Spinal cord (tissue), 10 donors: ENCODE measurements around the gene NPM1. TPM values are rescaled to one million over a fixed set of nuclear protein-coding genes. Genes with fewer than 3 reads are reported as not detected.

Experiments
- DNase-seq, 6 donors: peaks; one replicate each; pipeline versions ENCODE4 v3.0.0 to v3.0.0-alpha.2; 2013 to 2015; ENCODE audit warnings: low spot score in 6 of 6, low read depth in 4 of 6
- H3K27ac ChIP-seq: one replicate; pipeline ENCODE4 v1.5.1; 2013; ENCODE audit warnings: low read depth, low read length, control low read depth
- H3K27me3 ChIP-seq: one replicate; pipeline ENCODE4 v1.6.1; 2013; ENCODE audit warnings: low read length; ENCODE audit not compliant: control insufficient read depth, insufficient read depth
- H3K36me3 ChIP-seq: one replicate; pipeline ENCODE4 v1.6.1; 2013; ENCODE audit warnings: low read length; ENCODE audit not compliant: control insufficient read depth, insufficient read depth
- H3K4me1 ChIP-seq: one replicate; pipeline ENCODE4 v1.6.1; 2013; ENCODE audit warnings: low read length; ENCODE audit not compliant: control insufficient read depth, insufficient read depth
- H3K4me3 ChIP-seq: one replicate; pipeline ENCODE4 v1.5.1; 2013; ENCODE audit warnings: low read depth, low read length, control low read depth
- H3K9me3 ChIP-seq: one replicate; pipeline ENCODE4 v1.6.1; 2013; ENCODE audit warnings: low read length; ENCODE audit not compliant: control insufficient read depth, insufficient read depth
- WGBS: methylation state at CpG from one replicate; pipeline ENCODE4 v1.1.5; 2013; ENCODE audit warnings: missing lambda C conversion rate; ENCODE audit not compliant: insufficient coverage; 5-methylcytosine and 5-hydroxymethylcytosine counted together
- polyA plus RNA-seq, 2 donors: library from polyadenylated mRNA; unstranded; fragments of 120-200 nt; gene quantifications; one replicate each; pipeline ENCODE4 v1.2.1, GENCODE V29; 2013; ENCODE audit not compliant: insufficient read length in 2 of 2
- total RNA-seq, 2 donors: library from RNA; depleted of rRNA in 1 of 2; stranded (reverse); fragments of 120-200 nt in 1 of 2; fragments of >200 nt in 1 of 2; gene quantifications; one replicate each; pipeline versions ENCODE4 v1.2.3 to v1.2.4, GENCODE V29; 2013 to 2014
- donor health status: healthy.

The NPM1 gene
- total and polyA plus RNA-seq, 4 donors: 547 to 1,593 (median 729) TPM

DNA sequence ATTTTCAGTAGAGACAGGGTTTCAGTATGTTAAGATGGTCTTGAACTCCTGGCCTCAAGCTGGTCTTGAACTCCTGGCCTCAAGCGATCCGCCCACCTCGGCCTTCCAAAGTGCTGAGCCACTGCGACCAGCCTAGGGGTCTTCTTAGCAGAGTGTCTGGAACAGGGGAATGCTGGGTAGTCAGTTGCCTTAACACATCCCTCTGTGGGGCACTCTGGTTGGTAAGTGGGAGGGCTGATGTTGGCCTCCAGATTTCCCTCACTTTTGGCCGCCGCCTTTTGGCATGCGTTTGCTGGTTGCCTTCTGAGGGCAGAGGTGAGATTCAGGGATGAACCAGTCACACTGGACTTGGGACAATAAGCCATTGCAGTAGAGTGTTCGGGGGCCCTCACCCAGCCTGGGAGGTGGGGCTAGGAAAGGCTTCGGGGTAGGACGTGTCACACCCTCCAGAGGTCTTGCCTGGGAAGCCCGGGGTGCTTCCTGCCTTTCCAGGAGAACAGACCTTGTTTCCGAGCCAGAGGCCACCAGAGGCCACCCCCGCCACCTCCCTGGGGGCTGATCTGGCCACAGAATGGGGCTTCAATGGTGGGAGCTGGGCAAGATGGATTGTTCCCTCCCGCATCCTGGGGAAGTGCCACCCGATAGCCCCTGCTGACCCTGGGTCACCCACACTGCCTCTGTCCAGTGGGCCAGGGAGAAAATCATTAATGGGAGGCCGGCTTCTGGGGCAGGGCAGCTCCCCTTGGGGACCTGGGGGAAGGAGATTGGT, 45.1 kb downstream of the NPM1 start:
- Histone ChIP-seq H3K9me3 (no peaks in the 10 kb centered on the region), H3K36me3 (peaks cover 12% of the 10 kb centered on the region), H3K4me1 (peaks cover 3% of the 10 kb centered on the region), H3K4me3 (no peak overlapping the region), H3K27me3 (no peaks in the 10 kb centered on the region), H3K27ac (no peak overlapping the region)
- WGBS: 78% methylated on average over 13 of the region's 16 CpGs
- no peak for DNase-seq

DNA sequence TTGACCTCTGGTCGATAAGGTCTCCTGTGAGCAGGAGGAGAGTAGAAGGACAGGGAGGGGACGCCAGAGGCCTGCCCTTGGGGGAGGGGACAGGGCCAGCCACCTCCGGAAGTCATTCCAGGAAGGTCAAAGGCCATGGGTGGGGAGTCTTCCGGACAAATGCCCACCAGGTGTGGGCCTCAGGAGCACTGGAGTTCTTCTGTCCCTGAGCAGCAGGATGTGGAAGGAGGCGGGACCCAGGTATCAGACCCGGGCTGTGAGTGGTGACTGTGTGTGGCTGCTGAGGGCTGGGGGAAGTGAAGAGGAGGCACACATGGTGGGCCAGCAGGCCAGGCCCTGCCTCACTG, 45.7 kb downstream of the NPM1 start:
- peaks cover 3% of the 10 kb centered on the region for H3K4me1 ChIP-seq
- peaks cover 12% of the 10 kb centered on the region for H3K36me3 ChIP-seq
- no peak overlapping the region for H3K4me3 ChIP-seq
- no peak for DNase-seq
- no peaks in the 10 kb centered on the region for H3K9me3 ChIP-seq
- WGBS: 44% methylated on average over 6 of the region's 6 CpGs
- H3K27me3 ChIP-seq: no peaks in the 10 kb centered on the region
- H3K27ac ChIP-seq: no peak overlapping the region

- H3K4me3 ChIP-seq: no peak overlapping the region
- no peak for DNase-seq
- peaks cover 12% of the 10 kb centered on the region for H3K36me3 ChIP-seq
- 91% methylated on average over 5 of the region's 5 CpGs for WGBS
- no peaks in the 10 kb centered on the region for H3K9me3 ChIP-seq
- peaks cover 3% of the 10 kb centered on the region for H3K4me1 ChIP-seq
- H3K27me3 ChIP-seq: no peaks in the 10 kb centered on the region
- H3K27ac ChIP-seq: no peak overlapping the region
Measured at GRCh38 chr5:171433982-171434676, 46.5 kb downstream of the NPM1 start.

DNA sequence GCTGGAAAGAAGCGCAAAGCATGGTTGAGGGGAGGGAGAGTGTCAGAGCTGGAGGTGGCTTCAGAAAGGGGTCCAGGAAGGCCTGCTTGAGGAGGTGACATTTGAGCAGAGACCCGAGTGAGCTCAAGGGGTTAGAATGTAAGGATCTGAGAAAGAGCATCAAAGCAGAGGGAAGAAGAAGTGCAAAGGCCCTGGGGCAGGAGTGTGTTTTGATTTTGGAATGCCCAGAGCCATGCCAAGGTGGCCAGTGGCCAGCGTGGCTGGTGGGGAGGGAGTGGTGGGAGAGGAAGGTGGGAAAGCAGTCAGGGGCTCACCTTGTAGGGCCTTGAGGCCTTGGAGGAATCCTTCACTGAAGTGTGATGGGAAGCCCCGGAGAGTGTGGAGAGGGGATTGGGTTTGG, 47.2 kb downstream of the NPM1 start:
- Histone ChIP-seq H3K4me3 (no peak overlapping the region), H3K4me1 (peaks cover 3% of the 10 kb centered on the region), H3K27ac (no peak overlapping the region), H3K9me3 (no peaks in the 10 kb centered on the region), H3K36me3 (peaks cover 12% of the 10 kb centered on the region), H3K27me3 (no peaks in the 10 kb centered on the region)
- WGBS: 98% methylated on average over 4 of the region's 4 CpGs
- no peak for DNase-seq

GRCh38 chr5:171435908-171436307, 48.3 kb downstream of the NPM1 start:
- no peaks in the 10 kb centered on the region for H3K27me3 ChIP-seq
- peaks cover 3% of the 10 kb centered on the region for H3K4me1 ChIP-seq
- DNase-seq: no peak
- WGBS: 96% methylated on average over 19 of the region's 20 CpGs
- no peaks in the 10 kb centered on the region for H3K9me3 ChIP-seq
- no peak overlapping the region for H3K4me3 ChIP-seq
- H3K27ac ChIP-seq: no peak overlapping the region
- H3K36me3 ChIP-seq: peaks cover 12% of the 10 kb centered on the region

DNA sequence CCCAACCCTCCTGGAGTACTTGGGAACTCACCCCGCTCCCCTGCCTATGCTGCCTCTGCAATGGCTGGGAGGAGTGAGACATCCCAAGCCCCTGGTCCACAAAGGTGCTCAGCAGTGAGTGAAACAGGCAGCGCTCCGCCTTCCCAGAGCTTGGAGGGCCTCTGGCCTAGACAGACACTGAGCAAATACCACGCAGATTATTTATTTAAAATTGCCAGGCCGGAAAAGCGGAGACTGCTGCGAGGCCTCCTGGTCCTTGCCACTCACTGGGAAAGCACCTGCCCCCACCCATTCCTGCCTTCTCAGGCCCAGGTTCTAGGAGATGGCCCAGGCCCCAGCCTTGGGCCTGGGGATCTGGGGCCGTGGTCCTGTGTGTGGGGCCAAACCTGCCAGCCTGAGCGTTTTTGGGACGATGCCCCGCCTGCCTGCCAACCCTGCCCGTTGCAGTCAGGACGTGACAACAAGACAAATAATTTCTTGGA, 49.2 kb downstream of the NPM1 start:
- no peaks in the 10 kb centered on the region for H3K27me3 ChIP-seq
- H3K4me3 ChIP-seq: no peak overlapping the region
- DNase-seq: no peak
- 72% methylated on average over 13 of the region's 13 CpGs for WGBS
- peaks cover 12% of the 10 kb centered on the region for H3K36me3 ChIP-seq
- peaks cover 3% of the 10 kb centered on the region for H3K4me1 ChIP-seq
- H3K27ac ChIP-seq: no peak overlapping the region
- H3K9me3 ChIP-seq: no peaks in the 10 kb centered on the region

DNA sequence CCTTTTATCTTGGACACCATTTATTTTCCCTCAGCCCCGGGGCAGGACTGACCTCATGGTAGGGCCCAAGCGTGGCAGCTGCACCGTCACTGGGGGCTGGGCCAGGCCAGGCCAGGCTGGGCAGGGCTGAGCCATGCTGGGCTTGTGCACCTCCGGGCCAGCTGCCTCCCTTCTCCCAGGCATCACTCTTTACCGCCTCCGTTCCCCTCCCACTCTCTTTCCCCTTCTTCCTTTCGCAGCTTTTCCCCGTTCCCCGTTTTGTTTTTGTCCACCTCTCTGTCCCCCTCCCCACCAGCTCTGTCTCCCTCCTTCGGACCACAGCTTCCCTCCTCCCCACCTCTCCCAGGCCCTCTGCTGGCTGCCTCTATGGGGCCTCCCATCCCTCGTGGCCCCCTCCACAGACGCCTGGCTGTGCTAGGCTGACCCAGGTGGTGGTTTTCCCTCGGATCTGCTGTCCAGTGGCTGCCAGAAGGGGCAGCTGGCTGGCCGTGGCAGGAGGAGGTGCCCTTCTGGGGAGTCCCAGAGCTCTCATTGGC, 49.7 kb downstream of the NPM1 start:
- Histone ChIP-seq H3K4me1 (peaks cover 3% of the 10 kb centered on the region), H3K9me3 (no peaks in the 10 kb centered on the region), H3K4me3 (no peak overlapping the region), H3K27ac (no peak overlapping the region), H3K27me3 (no peaks in the 10 kb centered on the region), H3K36me3 (peaks cover 12% of the 10 kb centered on the region)
- WGBS: 35% methylated on average over 14 of the region's 14 CpGs
- DNase-seq: no peak

GRCh38 chr5:171438738-171439137, 51.1 kb downstream of the NPM1 start:
- 92% methylated on average over 3 of the region's 4 CpGs for WGBS
- no peak overlapping the region for H3K27ac ChIP-seq

DNA sequence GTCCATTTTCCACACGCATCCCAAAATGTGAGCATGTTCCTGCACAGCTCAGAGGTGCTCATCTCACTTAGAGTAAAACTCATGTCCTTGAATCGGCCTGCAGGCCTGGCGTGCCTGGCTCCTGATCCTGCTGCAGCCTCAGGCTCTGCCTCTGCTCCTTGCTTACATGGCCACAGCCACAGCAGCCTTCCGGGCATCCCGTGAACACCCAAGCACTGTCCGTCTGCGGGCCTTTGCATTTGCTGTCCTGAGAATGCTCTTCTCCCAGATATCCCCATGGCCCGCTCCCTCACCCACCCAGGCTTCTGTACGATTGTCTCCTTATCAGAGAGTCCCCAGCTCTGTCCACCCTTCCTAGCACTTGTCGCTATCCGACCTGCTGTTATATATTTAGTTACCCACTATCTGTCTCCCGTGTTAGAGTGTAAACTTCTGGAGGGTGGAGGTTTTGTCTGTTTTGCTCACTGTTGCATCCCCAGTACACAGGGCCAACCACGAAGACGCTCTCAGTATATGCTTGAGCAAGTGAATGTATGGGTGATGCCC, 53.7 kb downstream of the NPM1 start:
- Histone ChIP-seq H3K36me3 (peaks cover 9% of the 10 kb centered on the region), H3K9me3 (no peaks in the 10 kb centered on the region), H3K4me3 (no peak overlapping the region), H3K4me1 (peaks cover 10% of the 10 kb centered on the region), H3K27ac (no peak overlapping the region), H3K27me3 (peaks cover 2% of the 10 kb centered on the region)
- no peak for DNase-seq
- 89% methylated on average over 11 of the region's 14 CpGs for WGBS

More at GRCh38 chr5:171438738-171439137, 51.1 kb downstream of the NPM1 start:
- Histone ChIP-seq H3K4me1 (peaks cover 3% of the 10 kb centered on the region), H3K27me3 (no peaks in the 10 kb centered on the region), H3K4me3 (no peak overlapping the region), H3K9me3 (no peaks in the 10 kb centered on the region), H3K36me3 (peaks cover 12% of the 10 kb centered on the region)
- DNase-seq: no peak
